Trophoblast cell (in vitro differentiated cells and primary cell): ENCODE data around the gene CHI3L2.

ENCODE experiments used
- DNase-seq, 2 donors: peaks; one replicate each; pipeline ENCODE4 v3.0.0-alpha.2; 2016
- H2AFZ ChIP-seq: 2 replicates; pipeline ENCODE4 v1.6.1; 2013; ENCODE audit warnings: low read length, moderate library complexity, mild to moderate bottlenecking; ENCODE audit not compliant: insufficient read depth, poor library complexity
- H2AK5ac ChIP-seq: 2 replicates; pipeline ENCODE4 v1.6.1; 2013; ENCODE audit warnings: mild to moderate bottlenecking, low read length
- H2BK120ac ChIP-seq: 2 replicates; pipeline ENCODE4 v1.6.1; 2013; ENCODE audit warnings: low read length, mild to moderate bottlenecking, moderate library complexity; ENCODE audit not compliant: insufficient read depth, poor library complexity
- H2BK12ac ChIP-seq: 2 replicates; pipeline ENCODE4 v1.6.1; 2013; ENCODE audit warnings: mild to moderate bottlenecking, low read length, moderate library complexity
- H2BK5ac ChIP-seq: 2 replicates; pipeline ENCODE4 v1.6.1; 2013; ENCODE audit warnings: low read length, low read depth, moderate library complexity, mild to moderate bottlenecking; ENCODE audit not compliant: poor library complexity
- H3K14ac ChIP-seq: 2 replicates; pipeline ENCODE4 v1.6.1; 2013; ENCODE audit warnings: mild to moderate bottlenecking, low read length
- H3K18ac ChIP-seq: 2 replicates; pipeline ENCODE4 v1.6.1; 2013; ENCODE audit warnings: mild to moderate bottlenecking, low read length
- H3K23ac ChIP-seq: 2 replicates; pipeline ENCODE4 v1.6.1; 2013; ENCODE audit warnings: low read length
- H3K27ac ChIP-seq: 2 replicates; pipeline ENCODE4 v1.5.1; 2013; ENCODE audit warnings: low read depth, mild to moderate bottlenecking, inconsistent platforms, low read length, moderate library complexity
- H3K27me3 ChIP-seq: 2 replicates; pipeline ENCODE4 v1.6.1; 2013; ENCODE audit warnings: inconsistent platforms, mild to moderate bottlenecking, low read length, moderate library complexity; ENCODE audit not compliant: insufficient read depth
- H3K36me3 ChIP-seq, 2 experiments: 1 replicate in 1 of 2; 2 replicates in 1 of 2; pipeline ENCODE4 v1.6.1; 2013; ENCODE audit warnings: low read length in 2 of 2, mild to moderate bottlenecking in 2 of 2, moderate library complexity in 1 of 2; ENCODE audit not compliant: insufficient read depth in 2 of 2, control insufficient read depth in 1 of 2
- H3K4ac ChIP-seq: 2 replicates; pipeline ENCODE4 v1.6.1; 2013; ENCODE audit warnings: low read depth, mild to moderate bottlenecking, low read length, moderate library complexity
- H3K4me1 ChIP-seq, 2 experiments: 1 replicate in 1 of 2; 2 replicates in 1 of 2; pipeline ENCODE4 v1.6.1; 2013; ENCODE audit warnings: low read length in 2 of 2, mild to moderate bottlenecking in 2 of 2, moderate library complexity in 1 of 2; ENCODE audit not compliant: insufficient read depth in 2 of 2, control insufficient read depth in 1 of 2
- H3K4me2 ChIP-seq: 2 replicates; pipeline ENCODE4 v1.6.1; 2013; ENCODE audit warnings: inconsistent platforms, mild to moderate bottlenecking, low read length, moderate library complexity
- H3K4me3 ChIP-seq: 2 replicates; pipeline ENCODE4 v1.5.1; 2013; ENCODE audit warnings: mild to moderate bottlenecking, low read depth, low read length, inconsistent platforms
- H3K79me1 ChIP-seq: one replicate; pipeline ENCODE4 v1.6.1; 2013; ENCODE audit warnings: low read length
- H3K79me2 ChIP-seq: 2 replicates; pipeline ENCODE4 v1.6.1; 2013; ENCODE audit warnings: low read length, mild to moderate bottlenecking; ENCODE audit not compliant: control insufficient read depth, insufficient read depth, poor library complexity
- H3K9ac ChIP-seq: 2 replicates; pipeline ENCODE4 v1.6.1; 2013; ENCODE audit warnings: mild to moderate bottlenecking, low read length
- H3K9me3 ChIP-seq: 2 replicates; pipeline ENCODE4 v1.6.1; 2013; ENCODE audit warnings: low read depth, mild to moderate bottlenecking, control low read depth, inconsistent platforms, low read length; ENCODE audit not compliant: insufficient read depth
- H4K12ac ChIP-seq: 2 replicates; pipeline ENCODE4 v1.6.1; 2013; ENCODE audit warnings: low read depth, mild to moderate bottlenecking, low read length, moderate library complexity
- H4K8ac ChIP-seq: 2 replicates; pipeline ENCODE4 v1.6.1; 2013; ENCODE audit warnings: low read depth, mild to moderate bottlenecking, low read length, moderate library complexity
- H4K91ac ChIP-seq: one replicate; pipeline ENCODE4 v1.6.1; 2013; ENCODE audit warnings: low read depth, mild to moderate bottlenecking, low read length, moderate library complexity
- WGBS: extraction: QIAGEN DNeasy Blood & Tissue Kit; methylation state at CpG from one replicate; pipeline ENCODE4 v1.1.7; 2013; ENCODE audit warnings: missing lambda C conversion rate; ENCODE audit not compliant: insufficient read length, insufficient coverage; ENCODE audit errors: extremely low coverage; 5-methylcytosine and 5-hydroxymethylcytosine counted together

Gene CHI3L2

DNA sequence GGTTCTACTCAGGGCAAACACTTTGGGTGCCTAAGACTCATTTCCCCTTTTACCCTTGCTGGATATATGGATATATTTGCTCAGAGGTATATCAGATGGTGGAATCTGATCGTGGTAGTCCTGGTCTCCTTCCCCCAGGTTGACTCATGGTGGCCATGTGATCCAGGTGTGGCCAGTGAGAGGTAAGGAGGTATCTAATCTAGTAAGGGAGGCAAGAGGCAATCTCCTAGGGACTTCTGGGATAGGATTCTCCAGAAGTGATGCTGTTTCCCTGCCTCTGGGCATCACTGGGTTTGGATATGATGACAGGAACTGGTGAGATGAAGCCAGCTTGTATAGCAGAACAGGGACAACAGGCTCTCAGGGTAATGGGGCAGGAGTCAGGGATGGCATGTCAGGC, 18.6 kb upstream of the CHI3L2 start:
- peak overlapping the region; percentile 71 for H2BK12ac ChIP-seq
- DNase-seq, result peak; percentile 92 to 93
- no peak overlapping the region for H4K8ac ChIP-seq
- H3K4ac ChIP-seq, result no peak overlapping the region
- peaks cover 7 to 10% of the 10 kb centered on the region in 2 experiments for H3K4me1 ChIP-seq
- H4K91ac ChIP-seq, result no peak overlapping the region
- H3K27me3 ChIP-seq, result no peaks in the 10 kb centered on the region
- H2AFZ ChIP-seq, result no peak overlapping the region
- H3K23ac ChIP-seq, result no peak overlapping the region
- no CpG with 5 or more reads among the region's 1 CpG for WGBS
- no peaks in the 10 kb centered on the region for H3K36me3 ChIP-seq
- H3K9me3 ChIP-seq, result no peaks in the 10 kb centered on the region
- no peak overlapping the region for H3K4me2 ChIP-seq
- no peak overlapping the region for H2BK5ac ChIP-seq
- H2AK5ac ChIP-seq, result peak overlapping the region; percentile 53
- H3K79me1 ChIP-seq, result peaks cover 22% of the 10 kb centered on the region
- H3K27ac ChIP-seq, result no peak overlapping the region
- H2BK120ac ChIP-seq, result peak overlapping the region; percentile 41
- H3K4me3 ChIP-seq, result no peak overlapping the region
- H3K9ac ChIP-seq, result no peak overlapping the region
- H3K14ac ChIP-seq, result no peak overlapping the region
- H3K18ac ChIP-seq, result no peak overlapping the region
- no peak overlapping the region for H4K12ac ChIP-seq
- no peaks in the 10 kb centered on the region for H3K79me2 ChIP-seq

DNA sequence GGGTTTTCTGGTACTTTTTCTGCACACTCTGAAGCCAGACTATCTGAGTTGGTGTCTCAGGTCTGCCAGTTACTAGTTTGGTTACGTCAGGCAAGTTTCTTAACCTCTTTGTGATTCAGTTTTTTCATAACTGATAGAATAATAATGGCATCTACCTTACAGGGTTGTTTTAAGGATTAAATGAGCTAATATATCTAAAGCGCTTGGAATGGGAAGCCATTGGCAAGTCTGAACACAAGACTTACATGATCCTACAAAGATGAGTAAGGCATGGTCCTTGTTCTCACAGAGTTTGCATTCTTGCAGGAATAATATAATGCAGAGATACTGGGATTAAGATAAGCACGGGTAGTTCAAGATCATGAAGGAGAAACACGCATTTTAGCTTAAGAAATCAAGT, 17.9 kb upstream of the CHI3L2 start:
- Histone ChIP-seq H3K23ac (no peak overlapping the region), H2BK5ac (no peak overlapping the region), H2BK12ac (no peak overlapping the region), H3K36me3 (no peaks in the 10 kb centered on the region), H3K4me2 (no peak overlapping the region), H3K14ac (no peak overlapping the region), H3K79me1 (peaks cover 20% of the 10 kb centered on the region), H3K79me2 (peaks cover 3% of the 10 kb centered on the region), H3K4me3 (no peak overlapping the region), H2AK5ac (no peak overlapping the region), H3K4ac (no peak overlapping the region), H3K18ac (no peak overlapping the region), H3K27me3 (no peaks in the 10 kb centered on the region), H4K12ac (no peak overlapping the region), H4K91ac (no peak overlapping the region), H3K9ac (no peak overlapping the region), H4K8ac (no peak overlapping the region), H2AFZ (no peak overlapping the region), H3K4me1 (peaks cover 13 to 16% of the 10 kb centered on the region in 2 experiments), H3K9me3 (no peaks in the 10 kb centered on the region), H3K27ac (no peak overlapping the region), H2BK120ac (no peak overlapping the region)
- DNase-seq, result no peak
- WGBS, result no CpG with 5 or more reads among the region's 4 CpGs

DNA sequence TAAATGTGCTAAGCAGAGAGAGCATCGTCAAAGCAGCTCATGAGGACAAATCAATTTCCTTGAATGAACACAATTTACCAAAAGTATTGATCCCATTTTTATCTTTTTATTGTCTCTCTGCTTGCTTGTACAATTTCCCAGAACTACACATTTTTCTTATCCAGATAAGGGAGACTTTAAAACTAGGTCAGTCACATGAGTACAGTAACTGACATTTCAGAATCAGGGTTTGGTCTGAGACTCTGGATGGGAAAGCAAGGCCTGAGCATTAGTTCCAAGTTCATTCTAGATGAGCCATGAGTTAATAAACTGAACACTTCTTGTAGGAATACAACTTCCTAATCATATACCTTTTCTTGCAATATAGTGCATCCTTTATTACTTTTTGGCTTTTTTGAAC, 15.6 kb upstream of the CHI3L2 start:
- Histone ChIP-seq H4K12ac (no peak overlapping the region), H2AFZ (no peak overlapping the region), H3K9me3 (no peaks in the 10 kb centered on the region), H3K23ac (no peak overlapping the region), H3K4ac (no peak overlapping the region), H3K79me2 (peaks cover 5% of the 10 kb centered on the region), H3K27ac (no peak overlapping the region), H3K18ac (no peak overlapping the region), H2AK5ac (no peak overlapping the region), H3K9ac (no peak overlapping the region), H4K91ac (no peak overlapping the region), H3K4me3 (no peak overlapping the region), H3K79me1 (peaks cover 31% of the 10 kb centered on the region), H3K4me1 (peaks cover 20 to 27% of the 10 kb centered on the region in 2 experiments), H3K14ac (no peak overlapping the region), H2BK12ac (no peak overlapping the region), H4K8ac (no peak overlapping the region), H2BK5ac (no peak overlapping the region), H3K36me3 (no peaks in the 10 kb centered on the region), H3K4me2 (no peak overlapping the region), H2BK120ac (no peak overlapping the region), H3K27me3 (no peaks in the 10 kb centered on the region)
- WGBS, result no CpG with 5 or more reads among the region's 1 CpG
- DNase-seq, result no peak

DNA sequence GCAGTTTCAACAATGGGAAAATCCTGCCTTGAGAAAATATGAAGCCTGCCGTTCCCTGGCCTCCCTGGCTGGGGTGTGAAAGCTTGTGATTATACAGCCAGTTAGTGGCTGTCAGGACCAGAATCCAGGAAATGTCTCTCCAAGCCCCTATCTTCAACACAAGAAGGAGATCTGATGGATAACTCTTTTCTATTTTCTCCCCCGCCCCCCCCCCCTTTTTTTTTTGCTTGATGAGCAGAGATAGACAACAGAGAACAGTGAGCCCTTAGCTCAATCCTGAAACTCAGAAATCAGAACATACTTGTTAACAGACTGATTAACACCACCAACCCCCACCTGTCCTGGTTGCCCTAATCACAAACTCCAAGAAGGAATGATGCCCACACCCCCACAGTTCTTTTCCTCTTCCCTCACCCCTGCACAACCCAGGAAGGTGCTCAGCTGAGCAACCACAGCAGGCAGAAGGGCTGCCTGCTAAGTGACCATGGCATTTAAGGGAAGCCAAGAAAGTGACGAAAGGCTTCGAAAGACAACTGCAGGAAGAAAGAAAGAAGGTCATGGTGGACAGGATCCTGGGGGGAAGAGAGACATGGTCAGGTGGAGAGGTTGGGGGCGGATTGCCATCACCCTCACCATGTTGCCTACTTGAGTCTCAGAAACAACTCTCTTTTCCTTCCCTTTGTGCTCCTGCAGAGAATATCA, 14.7 kb upstream of the CHI3L2 start:
- Histone ChIP-seq H4K91ac (peak overlapping the region; percentile 86), H2BK12ac (peak overlapping the region; percentile 86), H2AFZ (peak overlapping the region; percentile 50), H3K23ac (no peak overlapping the region), H2BK120ac (peak overlapping the region; percentile 100), H3K9ac (no peak overlapping the region), H4K8ac (peak overlapping the region; percentile 30), H3K4me3 (no peak overlapping the region), H3K27me3 (no peaks in the 10 kb centered on the region), H3K14ac (peak overlapping the region; percentile 57), H2BK5ac (peak overlapping the region; percentile 84), H3K4me2 (no peak overlapping the region), H3K18ac (peak overlapping the region; percentile 43), H4K12ac (no peak overlapping the region), H2AK5ac (peak overlapping the region; percentile 49), H3K4ac (peak overlapping the region; percentile 50), H3K4me1 (peaks cover 20 to 27% of the 10 kb centered on the region in 2 experiments), H3K79me1 (peaks cover 31% of the 10 kb centered on the region), H3K79me2 (peaks cover 5% of the 10 kb centered on the region), H3K9me3 (no peaks in the 10 kb centered on the region), H3K27ac (peak overlapping the region; percentile 35), H3K36me3 (no peaks in the 10 kb centered on the region)
- WGBS, result no CpG with 5 or more reads among the region's 5 CpGs
- peak in 1 of 2 donors; percentile 38 for DNase-seq
